Stimulated activated CD4-positive, alpha-beta T cell treated with anti-CD3 and anti-CD28 coated beads, Interleukin-2, amount 100 ng/mL, for 4 hours (primary cell): ENCODE results near the gene PAPPA2.

Experiments
- DNase-seq: peaks from one replicate; pipeline ENCODE4 v3.0.0-alpha.2; 2020; ENCODE audit warnings: low read depth

Gene PAPPA2

GRCh38 chr1:176770066-176770465 lies 307.1 kb downstream of the PAPPA2 start:
- no peak for DNase-seq

- no peak for DNase-seq
Observed at GRCh38 chr1:176773038-176773437, 310.1 kb downstream of the PAPPA2 start.

GRCh38 chr1:176774224-176774623 lies 311.2 kb downstream of the PAPPA2 start:
- DNase-seq = no peak

DNA sequence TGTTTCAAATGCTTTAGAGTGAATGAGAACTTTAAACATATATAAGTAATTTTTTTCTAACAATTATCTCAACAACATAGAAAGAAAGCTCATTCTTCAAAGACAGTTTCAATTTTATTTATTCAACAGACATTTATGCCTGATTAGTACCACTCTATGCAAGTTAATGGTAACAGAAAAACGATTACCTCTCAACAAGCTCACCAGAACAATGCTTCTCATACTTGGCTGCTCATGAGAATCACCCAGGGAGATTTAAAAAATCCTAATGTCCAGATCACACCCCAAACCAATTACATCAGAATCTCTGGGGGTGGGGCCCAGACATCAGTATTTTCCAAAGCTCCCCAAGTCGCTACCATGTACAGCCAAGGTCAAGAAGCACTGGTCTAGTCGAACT lies 312.4 kb downstream of the PAPPA2 start:
- DNase-seq = no peak

GRCh38 chr1:176775996-176776395 lies 313.0 kb downstream of the PAPPA2 start:
- no peak for DNase-seq

GRCh38 chr1:176778056-176778455 lies 315.1 kb downstream of the PAPPA2 start:
- DNase-seq = no peak

DNA sequence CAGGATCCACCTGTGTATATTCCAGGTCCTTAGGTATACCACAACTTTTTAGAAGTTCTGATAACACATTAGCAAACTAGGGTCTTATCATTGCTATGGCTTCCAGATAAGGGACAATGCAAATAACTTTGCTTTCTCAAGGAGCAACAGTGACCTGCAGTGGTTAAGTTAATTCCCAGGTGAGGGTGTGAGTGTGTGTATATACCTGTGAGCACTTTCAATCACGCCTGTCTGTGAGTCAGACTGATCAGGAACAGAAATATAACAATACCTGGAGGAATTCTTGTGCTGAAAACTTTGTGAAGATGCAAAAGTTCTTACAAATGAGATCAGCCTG lies 317.0 kb downstream of the PAPPA2 start:
- no peak for DNase-seq

DNA sequence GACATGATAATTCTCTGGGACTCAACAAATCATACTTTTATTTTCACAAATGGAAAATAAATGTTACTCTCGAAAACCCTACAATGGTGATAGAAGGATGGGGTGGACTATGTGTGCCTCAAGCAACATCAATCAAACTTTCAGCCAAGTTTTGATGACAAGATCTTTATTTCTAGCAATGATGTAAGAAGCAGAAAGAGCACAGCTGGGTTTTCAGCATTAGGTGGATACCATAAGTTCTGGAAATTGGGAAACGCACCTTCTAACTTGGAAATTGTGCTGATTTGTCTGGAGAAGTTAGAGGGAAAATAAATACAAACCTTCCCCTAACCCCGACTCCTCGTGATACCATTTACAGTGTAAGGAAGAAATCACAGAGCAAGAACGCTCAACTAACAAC lies 320.3 kb downstream of the PAPPA2 start:
- DNase-seq = no peak

DNA sequence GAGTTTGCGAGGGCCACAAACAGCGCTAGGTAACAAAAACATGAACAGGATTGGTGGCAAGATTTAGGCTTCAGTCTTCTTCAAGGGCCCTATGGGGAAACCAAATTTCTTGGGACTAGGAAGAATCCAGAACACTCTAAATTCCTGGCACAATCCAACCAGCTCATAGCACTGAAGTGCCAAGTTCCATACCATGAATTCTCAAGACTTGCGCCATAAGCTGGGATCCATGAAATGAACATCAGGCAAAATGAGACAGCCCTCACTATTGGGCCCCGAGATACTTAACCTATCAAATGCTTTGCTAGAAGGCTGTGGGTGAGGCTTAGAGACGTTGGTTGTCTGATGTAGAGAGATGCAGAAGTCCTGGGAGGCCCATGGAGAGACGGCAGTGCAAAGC lies 322.1 kb downstream of the PAPPA2 start:
- no peak for DNase-seq

GRCh38 chr1:176785791-176786190 lies 322.8 kb downstream of the PAPPA2 start:
- no peak for DNase-seq

- no peak for DNase-seq
Observed at GRCh38 chr1:176786274-176786673, 323.3 kb downstream of the PAPPA2 start.

GRCh38 chr1:176789571-176790090 lies 326.7 kb downstream of the PAPPA2 start:
- DNase-seq = no peak

- no peak for DNase-seq
Observed at GRCh38 chr1:176790786-176791185, 327.8 kb downstream of the PAPPA2 start.

GRCh38 chr1:176791906-176792305 lies 328.9 kb downstream of the PAPPA2 start:
- DNase-seq = no peak

DNA sequence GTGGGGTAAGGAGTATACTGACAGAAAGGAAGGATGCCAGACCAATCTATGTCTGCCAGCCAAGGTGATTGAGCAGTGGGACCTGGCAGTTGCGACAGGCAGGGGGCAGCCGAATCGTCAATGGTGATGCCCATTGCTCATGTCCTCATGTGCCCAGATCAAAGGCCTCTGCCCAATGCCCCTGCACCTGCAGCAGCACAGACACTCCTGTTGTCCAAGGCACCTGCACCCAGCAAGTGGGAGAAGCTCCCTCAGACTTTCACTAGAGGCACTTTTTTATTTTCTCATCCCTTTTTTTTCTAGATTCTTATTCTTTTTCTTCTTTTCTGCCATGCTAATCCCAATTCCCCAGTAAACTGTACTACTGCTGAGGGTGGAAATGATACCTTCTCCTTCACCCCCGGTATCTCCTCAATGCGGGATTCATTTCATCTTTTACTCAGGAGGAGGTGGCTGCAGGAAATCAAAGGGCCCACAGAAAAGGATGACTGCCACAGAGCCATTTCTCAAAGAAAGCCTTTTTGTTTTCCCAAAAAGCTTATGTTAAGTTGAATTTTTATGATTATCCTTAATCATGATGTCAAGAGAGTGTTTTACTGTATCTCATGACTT lies 332.0 kb downstream of the PAPPA2 start:
- DNase-seq = no peak

DNA sequence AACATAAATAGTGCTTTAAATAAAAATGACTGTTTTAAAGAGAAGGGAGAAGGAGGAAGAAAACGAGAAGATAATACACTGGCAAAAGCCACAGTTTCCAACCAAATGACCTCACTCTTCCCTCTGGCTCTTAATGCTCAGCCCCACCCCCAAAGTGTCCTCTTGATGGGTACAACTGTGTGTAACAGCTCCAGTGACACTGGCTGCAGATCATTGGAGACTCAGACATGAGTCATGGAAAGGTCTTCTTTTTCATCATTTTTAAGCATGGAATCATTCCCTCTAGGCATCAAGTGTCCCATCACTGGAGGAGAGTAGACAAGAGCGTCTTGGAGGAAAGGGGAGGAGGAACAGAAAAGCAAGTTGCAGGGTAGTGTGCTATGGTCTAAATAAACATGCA lies 333.0 kb downstream of the PAPPA2 start:
- no peak for DNase-seq

DNA sequence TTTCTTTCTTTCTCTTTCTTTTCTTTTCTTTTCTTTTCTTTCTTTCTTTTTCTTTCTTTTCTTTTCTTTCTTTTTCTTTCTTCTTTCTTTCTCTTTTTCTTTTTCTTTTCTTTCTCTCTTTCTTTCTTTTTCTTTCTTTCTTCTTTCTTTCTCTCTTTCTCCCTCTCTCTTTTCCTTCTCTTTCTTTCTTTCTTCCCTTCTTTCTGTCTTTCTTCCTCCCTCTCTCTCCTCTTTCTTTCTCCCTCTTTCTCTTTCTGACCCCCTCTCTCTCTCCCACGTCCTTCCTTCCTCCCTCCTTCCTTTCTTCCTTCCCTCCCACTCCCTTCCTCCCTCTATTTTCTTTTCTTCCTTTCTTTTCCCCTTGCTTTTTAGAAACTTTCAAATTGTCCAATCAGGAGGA lies 333.6 kb downstream of the PAPPA2 start:
- DNase-seq = no peak

DNA sequence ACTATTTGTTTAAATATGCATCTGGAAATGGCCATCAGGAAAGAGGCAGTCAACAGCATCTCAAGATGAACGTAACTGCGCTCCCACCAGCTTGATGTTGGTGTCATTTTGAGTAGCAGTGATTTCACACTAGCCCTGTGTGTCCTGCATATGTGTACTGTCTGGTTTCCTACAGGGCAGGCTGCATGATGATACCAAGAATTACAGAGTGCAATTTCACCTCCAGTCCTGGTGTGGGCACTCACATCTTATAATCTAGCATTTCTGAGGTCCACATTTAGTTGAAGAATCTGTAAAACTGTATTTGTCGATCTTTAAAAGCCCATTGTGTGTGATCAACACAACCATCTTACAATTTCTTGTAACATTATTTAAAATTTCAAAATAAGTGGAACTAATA lies 336.4 kb downstream of the PAPPA2 start:
- DNase-seq = no peak

DNA sequence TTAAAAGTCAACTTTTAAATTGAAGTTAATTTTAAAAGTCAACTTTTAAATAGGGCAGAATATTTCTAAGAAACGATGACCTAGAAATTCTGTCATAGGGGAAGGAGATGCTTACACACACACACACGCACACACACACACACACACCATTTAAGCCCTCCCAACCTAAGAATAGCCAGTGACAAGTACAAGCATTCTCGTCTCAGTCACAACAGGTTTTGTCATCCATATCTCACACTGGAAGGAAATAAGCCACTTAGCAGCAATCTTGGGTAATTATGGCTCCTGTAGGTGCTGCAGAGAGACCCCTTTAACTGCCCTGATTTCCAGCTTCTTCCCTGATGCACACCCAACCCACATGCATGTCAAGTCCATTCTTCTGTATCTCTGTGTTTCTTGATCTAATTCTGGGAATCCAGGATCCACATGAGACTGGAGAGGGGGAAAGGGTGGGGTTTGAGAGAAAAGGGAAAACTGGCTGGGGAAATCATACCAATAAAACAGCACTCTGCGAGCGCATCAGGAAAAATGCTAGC lies 338.1 kb downstream of the PAPPA2 start:
- no peak for DNase-seq

GRCh38 chr1:176801514-176802020 lies 338.6 kb downstream of the PAPPA2 start:
- no peak for DNase-seq

- DNase-seq = no peak
Observed at GRCh38 chr1:176802316-176802715, 339.3 kb downstream of the PAPPA2 start.

DNA sequence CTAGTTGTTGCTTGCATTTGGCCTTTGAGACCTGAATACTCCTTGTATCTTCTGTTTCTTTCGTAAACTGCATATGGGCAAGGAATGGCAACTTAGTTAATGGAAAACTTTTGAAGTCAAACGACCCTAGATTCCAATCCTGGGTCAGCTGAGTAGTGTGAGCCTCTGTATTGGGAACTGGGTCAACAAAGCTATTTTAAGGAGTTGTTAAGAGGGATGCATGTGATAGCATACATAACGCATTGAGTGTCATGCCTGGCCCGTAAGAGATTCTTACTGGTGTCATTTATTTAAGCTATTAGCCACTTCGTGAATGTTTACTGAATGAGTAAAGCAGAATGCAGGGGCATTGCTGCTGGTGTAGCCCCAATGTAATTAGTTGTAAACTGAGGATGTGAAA lies 340.1 kb downstream of the PAPPA2 start:
- DNase-seq = no peak

DNA sequence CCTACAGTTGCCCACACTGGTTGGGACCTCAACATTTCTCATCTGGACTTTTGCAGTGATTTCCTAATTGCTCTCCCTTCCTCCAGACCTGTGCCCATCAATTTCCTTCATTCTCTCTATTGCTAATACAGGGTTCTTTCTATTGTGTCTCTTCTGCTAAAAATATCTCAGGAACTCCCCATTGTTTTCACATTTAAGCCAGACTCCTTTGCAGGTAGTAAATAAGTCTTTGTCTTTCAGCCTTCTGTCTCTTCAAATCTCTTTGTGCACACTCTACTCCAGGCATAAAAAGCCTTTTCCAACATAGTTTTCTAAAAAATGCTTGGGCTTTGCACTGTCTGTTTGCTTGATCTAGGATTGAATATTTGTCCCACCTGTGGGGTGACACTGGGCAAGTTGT lies 340.6 kb downstream of the PAPPA2 start:
- no peak for DNase-seq

DNA sequence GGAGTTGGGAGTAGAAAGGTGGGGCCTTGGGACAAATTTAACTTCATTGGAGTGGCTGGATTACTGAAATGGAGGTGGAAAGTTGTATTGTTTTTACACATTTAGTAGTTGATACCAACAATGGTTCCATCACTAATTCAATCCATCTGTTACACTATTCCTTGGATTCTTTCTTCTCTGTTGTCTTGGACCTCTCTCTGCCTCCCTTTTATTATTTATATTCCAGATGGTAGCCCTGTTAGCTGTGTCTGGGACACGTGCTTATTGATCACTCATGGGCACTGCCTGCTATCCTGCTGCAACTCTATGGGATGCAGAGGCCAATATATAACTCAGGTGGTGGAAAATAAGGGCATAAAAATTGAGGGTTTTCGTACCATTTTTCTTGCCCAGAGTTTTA lies 346.3 kb downstream of the PAPPA2 start:
- DNase-seq = no peak
